GM13977 (cell line): ENCODE measurements around the gene AP2S1.
"Not testable (repeated sequence)": the region's sequence is repeated elsewhere in the genome, so short reads cannot be mapped to it uniquely, and the experiment has no call there.

Experiments used
- DNase-seq: peaks from one replicate; pipeline ENCODE4 v3.0.0; 2012; ENCODE audit warnings: low spot score
- in situ Hi-C: fragments of 300-500 bp; cut with MboI; formaldehyde crosslinking; loops from one replicate; pipeline ENCODE4 v1.12.0; 2022; ENCODE audit warnings: low sequenced_read_pairs, low pct_unique_long_range_greater_than_20kb, mixed read lengths, inconsistent platforms; ENCODE audit not compliant: unreplicated experiment
- TF ChIP-seq, protein P1 (sequence below): IDR thresholded peaks from 2 replicates; pipeline ENCODE4 v1.5.1; 2012; ENCODE audit warnings: mild to moderate bottlenecking, control low read depth; ENCODE audit not compliant: insufficient read depth; ENCODE audit errors: extremely low read depth, missing control alignments

Gene AP2S1

DNA sequence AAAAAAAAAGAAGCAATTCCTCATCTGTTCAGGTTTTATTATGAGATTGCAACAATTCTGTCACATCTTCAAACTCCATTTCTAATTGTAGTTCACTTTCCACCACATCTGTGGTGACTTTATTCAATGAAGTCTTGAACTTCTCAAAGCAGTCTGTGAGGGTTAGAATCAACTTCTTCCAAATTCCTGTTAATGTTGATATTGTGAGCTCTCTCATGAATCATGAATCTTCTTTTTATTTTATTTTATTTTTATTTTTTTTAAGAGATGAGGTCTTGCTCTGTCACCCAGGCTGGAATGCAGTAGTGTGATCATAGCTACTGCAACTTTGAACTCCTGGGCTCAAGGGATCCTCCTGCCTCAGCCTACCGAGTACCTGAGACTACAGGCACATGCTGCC lies 29.8 kb upstream of the AP2S1 start:
- DNase-seq = no peak
- TF ChIP-seq, protein P1, sequence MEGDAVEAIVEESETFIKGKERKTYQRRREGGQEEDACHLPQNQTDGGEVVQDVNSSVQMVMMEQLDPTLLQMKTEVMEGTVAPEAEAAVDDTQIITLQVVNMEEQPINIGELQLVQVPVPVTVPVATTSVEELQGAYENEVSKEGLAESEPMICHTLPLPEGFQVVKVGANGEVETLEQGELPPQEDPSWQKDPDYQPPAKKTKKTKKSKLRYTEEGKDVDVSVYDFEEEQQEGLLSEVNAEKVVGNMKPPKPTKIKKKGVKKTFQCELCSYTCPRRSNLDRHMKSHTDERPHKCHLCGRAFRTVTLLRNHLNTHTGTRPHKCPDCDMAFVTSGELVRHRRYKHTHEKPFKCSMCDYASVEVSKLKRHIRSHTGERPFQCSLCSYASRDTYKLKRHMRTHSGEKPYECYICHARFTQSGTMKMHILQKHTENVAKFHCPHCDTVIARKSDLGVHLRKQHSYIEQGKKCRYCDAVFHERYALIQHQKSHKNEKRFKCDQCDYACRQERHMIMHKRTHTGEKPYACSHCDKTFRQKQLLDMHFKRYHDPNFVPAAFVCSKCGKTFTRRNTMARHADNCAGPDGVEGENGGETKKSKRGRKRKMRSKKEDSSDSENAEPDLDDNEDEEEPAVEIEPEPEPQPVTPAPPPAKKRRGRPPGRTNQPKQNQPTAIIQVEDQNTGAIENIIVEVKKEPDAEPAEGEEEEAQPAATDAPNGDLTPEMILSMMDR = no peak
- in situ Hi-C loops = no loop called here

DNA sequence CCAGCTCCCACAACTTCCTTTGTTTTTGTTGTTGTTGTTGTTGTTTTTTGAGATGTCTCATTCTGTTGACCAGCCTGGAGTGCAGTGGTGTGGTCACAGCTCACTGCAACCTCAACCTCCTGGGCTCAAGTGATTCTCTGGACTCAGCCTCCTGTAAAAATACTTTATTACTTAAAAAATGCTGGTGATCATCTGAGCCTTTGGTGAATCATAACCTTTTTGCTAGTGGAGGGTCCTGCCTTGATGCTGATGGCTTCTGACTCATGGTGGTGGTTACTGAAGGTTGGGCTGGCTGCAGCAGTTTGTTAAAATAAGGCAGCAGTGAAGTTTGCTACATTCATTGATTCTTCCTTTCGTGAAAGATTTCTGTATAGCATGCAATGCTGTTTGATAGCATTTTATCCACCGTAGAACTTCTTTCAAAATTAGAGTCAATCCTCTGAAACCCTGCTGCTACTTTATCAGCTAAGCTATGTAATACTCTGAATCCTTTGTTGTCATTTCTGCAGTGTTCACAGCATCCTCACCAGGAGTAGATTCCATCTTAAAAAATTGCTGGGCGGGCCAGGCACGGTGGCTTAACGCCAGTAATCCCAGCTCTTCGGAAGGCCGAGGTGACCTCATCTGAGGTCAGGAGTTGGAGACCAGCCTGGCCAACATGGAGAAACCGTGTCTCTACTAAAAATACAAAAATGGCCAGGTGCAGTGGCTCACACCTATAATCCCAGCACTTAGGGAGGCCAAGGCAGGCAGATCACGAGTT lies 28.1 kb upstream of the AP2S1 start:
- no peak for DNase-seq
- in situ Hi-C loops = no loop called here
- TF ChIP-seq, protein P1 = no peak

DNA sequence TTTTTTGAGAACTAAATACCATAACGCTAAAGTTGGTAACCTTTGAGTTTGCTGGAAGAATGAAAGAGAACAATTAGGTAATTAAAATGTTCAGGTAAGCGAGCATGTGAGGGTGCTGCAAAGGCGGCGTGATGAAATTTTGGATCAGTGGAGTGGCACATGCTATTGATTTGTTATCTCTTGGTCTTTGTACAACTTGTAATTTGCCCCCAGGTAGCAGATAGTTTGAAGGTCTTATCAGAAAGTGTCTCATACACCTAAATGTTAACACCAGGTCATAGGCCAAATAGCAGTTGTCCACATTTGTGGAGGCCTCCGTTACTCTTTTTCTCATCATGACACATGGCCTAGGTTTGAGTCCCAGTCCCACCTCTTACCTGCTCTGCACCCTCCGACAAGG lies 25.0 kb upstream of the AP2S1 start:
- TF ChIP-seq, protein P1 = no peak
- in situ Hi-C loops = no loop called here
- DNase-seq = no peak

DNA sequence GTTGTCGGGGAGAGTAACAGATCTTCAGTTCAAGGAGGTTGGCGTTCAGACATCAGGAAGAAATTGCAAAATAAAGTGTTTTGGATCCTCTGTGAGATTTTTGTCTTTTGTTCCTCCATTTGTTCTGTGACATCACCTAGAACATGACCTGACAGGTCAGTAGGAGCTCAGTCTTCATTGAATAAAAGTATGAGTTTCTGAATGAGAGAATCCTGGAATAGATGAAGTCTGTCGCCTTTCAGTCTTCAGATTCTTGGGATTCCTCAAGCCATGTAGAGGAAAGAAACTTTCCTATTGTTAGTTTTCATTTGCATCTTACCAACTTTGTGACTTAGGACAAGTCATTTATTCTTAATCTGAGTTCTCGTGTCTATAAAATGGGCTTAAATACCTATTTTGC lies 24.6 kb upstream of the AP2S1 start:
- DNase-seq = no peak
- in situ Hi-C loops = no loop called here
- TF ChIP-seq, protein P1 = no peak

DNA sequence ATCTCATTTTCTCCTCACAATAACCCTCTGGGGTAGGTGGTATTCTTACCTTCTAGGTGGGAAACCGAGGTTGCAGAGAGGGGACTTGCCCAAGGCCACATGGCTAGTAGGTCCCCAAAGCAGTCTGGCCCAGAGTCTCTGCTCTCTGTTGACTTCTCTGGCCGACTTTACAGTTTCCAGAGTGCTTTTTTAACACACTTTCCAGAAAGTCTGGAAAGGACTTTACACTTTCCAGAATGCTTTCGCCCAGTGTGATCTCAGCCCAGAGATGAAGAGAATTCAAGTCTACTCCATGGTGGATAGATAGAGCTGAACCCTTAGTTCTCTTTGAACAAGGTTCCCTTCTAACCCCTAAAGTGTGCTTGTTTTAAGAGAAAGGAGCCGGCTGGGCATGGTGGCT lies 22.3 kb upstream of the AP2S1 start:
- TF ChIP-seq, protein P1 = no peak
- in situ Hi-C loops = no loop called here
- no peak for DNase-seq

DNA sequence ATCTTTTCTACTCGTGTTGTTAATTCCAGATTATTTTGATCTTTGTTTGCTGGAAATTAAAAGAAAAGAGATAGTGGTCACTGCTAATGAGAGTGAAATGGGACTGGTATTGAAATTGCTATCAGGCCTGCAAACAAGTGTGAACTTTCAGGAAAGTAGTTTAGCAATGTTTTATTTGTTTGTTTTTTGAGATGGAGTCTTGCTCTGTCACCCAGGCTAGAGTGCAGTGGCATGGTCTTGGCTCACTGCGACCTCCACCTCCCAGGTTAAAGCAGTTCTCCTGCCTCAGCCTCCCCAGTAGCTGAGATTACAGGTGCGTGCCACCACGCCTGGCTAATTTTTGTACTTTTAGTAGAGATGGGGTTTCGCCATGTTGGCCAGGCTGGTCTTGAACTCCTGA lies 20.5 kb upstream of the AP2S1 start:
- in situ Hi-C loops, DNase-seq: not testable (repeated sequence)

DNA sequence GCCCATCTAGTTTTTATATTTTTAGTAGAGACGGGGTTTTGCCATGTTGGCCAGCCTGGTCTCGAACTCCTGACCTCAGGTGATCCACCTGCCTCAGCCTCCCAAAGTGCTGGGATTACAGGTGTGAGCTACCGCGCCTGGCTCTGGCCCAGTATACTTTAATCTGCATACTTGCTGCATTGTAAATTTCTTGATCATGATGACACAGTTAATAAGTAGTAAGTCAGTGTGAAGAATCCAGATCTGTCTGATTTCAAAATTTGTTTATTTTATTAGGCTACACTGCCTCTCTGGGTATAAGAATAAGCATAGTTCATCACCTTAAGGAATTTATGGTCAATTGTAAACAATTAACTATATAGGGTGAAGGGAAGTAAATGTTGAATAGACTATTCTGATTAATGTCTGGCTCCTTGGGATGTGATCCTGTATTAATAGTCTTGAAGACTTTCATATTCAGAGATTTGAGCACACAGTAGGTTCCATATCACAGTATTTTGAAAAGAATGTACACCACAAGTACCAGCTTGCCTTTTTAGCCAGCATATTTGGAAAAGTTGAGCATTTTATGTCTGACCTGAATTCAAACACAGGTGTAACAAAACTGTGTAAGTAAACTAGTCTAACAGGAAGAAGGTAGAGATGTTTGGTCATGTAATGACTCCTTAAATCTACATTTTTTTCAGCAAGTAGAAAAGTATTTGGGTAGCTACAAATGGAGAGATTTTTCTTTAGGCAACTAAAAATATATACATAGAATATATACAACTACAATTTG lies 17.6 kb upstream of the AP2S1 start:
- in situ Hi-C loops = no loop called here
- TF ChIP-seq, protein P1 = no peak
- DNase-seq = no peak
